Vagina (tissue), 2 donors: ENCODE results near the gene PDXP. TPM values are rescaled to one million over a fixed set of nuclear protein-coding genes. Genes with fewer than 3 reads are reported as not detected.

ENCODE experiments used
- DNase-seq, 2 donors: peaks; one replicate each; pipeline ENCODE4 v3.0.0-alpha.2; 2017; ENCODE audit errors: extremely low spot score in 2 of 2
- H3K27ac ChIP-seq: fragments of 200-600 bp; sonication (generic); one replicate; pipeline ENCODE4 v1.5.1; 2019
- H3K27me3 ChIP-seq: fragments of 200-600 bp; sonication (generic); one replicate; pipeline ENCODE4 v1.5.1; 2019
- H3K36me3 ChIP-seq, 2 donors: fragments of 200-600 bp; sonication (generic); one replicate each; pipeline ENCODE4 v1.5.1; 2017 to 2019
- H3K4me1 ChIP-seq: fragments of 200-600 bp; sonication (generic); one replicate; pipeline ENCODE4 v1.5.1; 2019
- H3K4me3 ChIP-seq, 2 donors: fragments of 200-600 bp; sonication (generic); 1 replicate in 1 of 2; 2 replicates in 1 of 2; pipeline ENCODE4 v1.5.1; 2016 to 2019
- H3K9me3 ChIP-seq: fragments of 200-600 bp; sonication (generic); one replicate; pipeline ENCODE4 v1.5.1; 2019
- POLR2A ChIP-seq, 2 donors: fragments of 450-650 bp; IDR thresholded peaks; one replicate each; pipeline ENCODE4 v1.6.1; 2017; ENCODE audit warnings: antibody characterized with exemption in 2 of 2, mild to moderate bottlenecking in 2 of 2, moderate library complexity in 2 of 2
- POLR2AphosphoS5 ChIP-seq, 2 donors: sonication (generic); formaldehyde crosslinking; IDR thresholded peaks; one replicate each; pipeline ENCODE4 v1.9.0; 2017; ENCODE audit warnings: antibody characterized with exemption in 2 of 2, mild to moderate bottlenecking in 2 of 2, low read depth in 1 of 2; ENCODE audit not compliant: insufficient read depth in 1 of 2
- intact Hi-C: fragments of 100-400 bp; cut with DNase I; formaldehyde crosslinking; loops from one replicate; pipeline ENCODE4 v1.15.1; 2023
- total RNA-seq: library from RNA; depleted of rRNA; stranded (reverse); fragments of >200 nt; gene quantifications from one replicate; pipeline ENCODE4 v1.2.3, GENCODE V29; 2016
- TF ChIP-seq, protein P1 (sequence below), 3 experiments: fragments of 450-650 bp in 2 of 3; fragments of 200-600 bp in 1 of 3; sonication (generic) in 1 of 3; IDR thresholded peaks; one replicate each; pipeline ENCODE4 v1.5.1; 2017 to 2019; ENCODE audit warnings: antibody characterized with exemption in 3 of 3, mild to moderate bottlenecking in 2 of 3, moderate library complexity in 2 of 3

Gene PDXP
- total RNA-seq, 1 donor from 2014 or later: 6.4 TPM

DNA sequence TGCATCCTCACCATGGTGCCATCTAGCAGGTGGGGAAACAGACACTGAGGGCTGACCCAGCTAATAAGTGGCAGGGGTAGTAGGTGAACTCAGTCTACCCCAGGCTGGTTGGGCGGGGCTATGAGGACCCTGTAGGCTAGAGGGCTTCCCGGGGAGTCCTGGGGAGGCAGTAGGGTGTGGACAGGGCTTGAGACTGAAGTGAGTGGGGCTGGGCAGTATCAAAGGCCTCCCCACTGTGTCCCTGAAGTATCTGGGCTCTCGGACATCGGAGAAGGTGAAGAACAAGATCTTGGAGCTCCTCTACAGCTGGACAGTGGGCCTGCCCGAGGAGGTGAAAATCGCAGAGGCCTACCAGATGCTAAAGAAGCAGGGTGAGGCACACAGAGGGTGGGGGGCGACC lies 38.5 kb upstream of the PDXP start:
- Histone ChIP-seq H3K27ac (no peak overlapping the region), H3K36me3 (peaks cover 0 to 27% of the 10 kb centered on the region in 2 donors), H3K4me3 (no peak overlapping the region), H3K4me1 (peaks cover 15% of the 10 kb centered on the region), H3K27me3 (no peaks in the 10 kb centered on the region), H3K9me3 (no peaks in the 10 kb centered on the region)
- intact Hi-C loops: no loop called here
- no peak for TF ChIP-seq POLR2AphosphoS5 (IDR thresholded peaks at IDR 0.05; ENCODE audit: insufficient read depth in 1 of 2, low read depth in 1 of 2)
- TF ChIP-seq, protein P1, sequence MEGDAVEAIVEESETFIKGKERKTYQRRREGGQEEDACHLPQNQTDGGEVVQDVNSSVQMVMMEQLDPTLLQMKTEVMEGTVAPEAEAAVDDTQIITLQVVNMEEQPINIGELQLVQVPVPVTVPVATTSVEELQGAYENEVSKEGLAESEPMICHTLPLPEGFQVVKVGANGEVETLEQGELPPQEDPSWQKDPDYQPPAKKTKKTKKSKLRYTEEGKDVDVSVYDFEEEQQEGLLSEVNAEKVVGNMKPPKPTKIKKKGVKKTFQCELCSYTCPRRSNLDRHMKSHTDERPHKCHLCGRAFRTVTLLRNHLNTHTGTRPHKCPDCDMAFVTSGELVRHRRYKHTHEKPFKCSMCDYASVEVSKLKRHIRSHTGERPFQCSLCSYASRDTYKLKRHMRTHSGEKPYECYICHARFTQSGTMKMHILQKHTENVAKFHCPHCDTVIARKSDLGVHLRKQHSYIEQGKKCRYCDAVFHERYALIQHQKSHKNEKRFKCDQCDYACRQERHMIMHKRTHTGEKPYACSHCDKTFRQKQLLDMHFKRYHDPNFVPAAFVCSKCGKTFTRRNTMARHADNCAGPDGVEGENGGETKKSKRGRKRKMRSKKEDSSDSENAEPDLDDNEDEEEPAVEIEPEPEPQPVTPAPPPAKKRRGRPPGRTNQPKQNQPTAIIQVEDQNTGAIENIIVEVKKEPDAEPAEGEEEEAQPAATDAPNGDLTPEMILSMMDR (IDR thresholded peaks at IDR 0.05): no peak
- TF ChIP-seq POLR2A (IDR thresholded peaks at IDR 0.05): no peak
- no peak for DNase-seq

DNA sequence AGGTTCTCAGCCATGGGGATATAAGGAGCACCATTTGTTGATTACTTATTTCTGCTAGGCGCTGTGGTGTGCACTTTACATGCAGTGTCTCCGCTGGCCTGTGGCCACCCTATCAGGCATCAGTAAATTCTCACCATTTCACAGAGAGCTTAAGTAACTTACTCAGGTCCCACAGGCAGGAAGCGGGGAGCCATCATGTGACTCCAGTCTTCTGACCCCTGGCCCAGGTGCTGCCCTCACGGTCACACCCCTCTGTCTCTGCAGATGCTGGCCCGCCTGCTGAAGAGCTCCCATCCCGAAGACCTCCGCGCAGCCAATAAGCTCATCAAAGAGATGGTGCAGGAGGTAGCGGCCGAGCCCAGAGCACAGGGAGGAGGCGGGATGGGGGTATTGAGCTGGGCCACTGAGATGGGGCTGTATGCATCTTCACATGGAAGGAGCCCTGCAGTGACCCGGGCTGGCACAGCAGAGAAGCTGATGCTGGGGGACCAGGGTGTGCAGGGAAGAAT lies 37.1 kb upstream of the PDXP start:
- Histone ChIP-seq H3K4me1 (peaks cover 27% of the 10 kb centered on the region), H3K36me3 (peaks cover 0 to 17% of the 10 kb centered on the region in 2 donors), H3K4me3 (no peak overlapping the region), H3K27ac (no peak overlapping the region), H3K9me3 (no peaks in the 10 kb centered on the region), H3K27me3 (no peaks in the 10 kb centered on the region)
- TF ChIP-seq POLR2A (IDR thresholded peaks at IDR 0.05) (no peak), POLR2AphosphoS5 (IDR thresholded peaks at IDR 0.05; ENCODE audit: insufficient read depth in 1 of 2, low read depth in 1 of 2) (no peak)
- TF ChIP-seq, protein P1 (IDR thresholded peaks at IDR 0.05): no peak
- intact Hi-C loops: no loop called here
- no peak for DNase-seq

DNA sequence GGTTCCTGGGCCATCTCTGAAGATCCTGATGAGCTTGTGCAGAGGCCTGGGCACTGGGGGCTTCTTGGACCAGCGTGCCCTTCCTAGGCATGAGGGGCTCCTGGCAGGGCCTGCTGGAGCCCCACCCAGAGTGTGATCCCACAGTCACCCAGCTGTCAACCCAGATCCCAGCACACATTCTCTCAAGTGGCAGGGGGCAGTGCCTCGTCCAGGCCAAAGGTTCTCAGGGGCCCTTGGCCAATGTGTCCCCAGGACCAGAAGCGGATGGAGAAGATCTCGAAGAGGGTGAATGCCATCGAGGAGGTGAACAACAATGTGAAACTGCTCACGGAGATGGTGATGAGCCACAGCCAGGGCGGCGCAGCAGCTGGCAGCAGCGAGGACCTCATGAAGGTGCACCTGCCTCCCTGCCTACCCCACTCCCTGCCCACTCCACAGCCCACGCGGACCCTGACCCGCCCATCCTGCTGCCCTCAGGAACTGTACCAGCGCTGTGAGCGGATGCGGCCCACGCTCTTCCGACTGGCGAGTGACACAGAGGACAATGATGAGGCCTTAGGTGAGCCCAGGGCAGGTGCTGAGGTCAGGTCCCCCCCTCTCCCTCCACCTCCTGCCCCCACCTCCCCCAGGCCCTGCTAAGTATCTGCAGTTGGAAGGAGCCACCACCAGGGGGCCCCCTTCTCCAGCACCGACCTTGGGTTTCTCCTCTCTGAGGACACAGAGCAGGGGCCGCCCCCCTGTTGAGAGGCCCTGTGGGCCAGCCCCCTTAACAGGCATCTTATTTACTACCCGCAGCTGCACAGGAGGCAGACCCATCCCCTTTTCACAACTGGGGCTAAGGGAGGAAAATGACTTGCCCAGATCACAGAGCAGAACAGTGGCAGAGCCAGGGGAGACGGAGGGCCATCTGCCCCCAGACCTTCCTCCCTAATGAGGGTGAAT lies 35.2 kb upstream of the PDXP start:
- Histone ChIP-seq H3K27me3 (no peaks in the 10 kb centered on the region), H3K4me1 (peaks cover 39% of the 10 kb centered on the region), H3K36me3 (peaks cover 0 to 6% of the 10 kb centered on the region in 2 donors), H3K4me3 (no peak overlapping the region), H3K9me3 (no peaks in the 10 kb centered on the region), H3K27ac (peak overlapping the region; percentile 60)
- intact Hi-C loops: no loop called here
- TF ChIP-seq, protein P1 (IDR thresholded peaks at IDR 0.05): peak; percentile 41 to 68 (median 54)
- no peak for TF ChIP-seq POLR2A (IDR thresholded peaks at IDR 0.05)
- TF ChIP-seq POLR2AphosphoS5 (IDR thresholded peaks at IDR 0.05; ENCODE audit: insufficient read depth in 1 of 2, low read depth in 1 of 2): no peak
- no peak for DNase-seq

DNA sequence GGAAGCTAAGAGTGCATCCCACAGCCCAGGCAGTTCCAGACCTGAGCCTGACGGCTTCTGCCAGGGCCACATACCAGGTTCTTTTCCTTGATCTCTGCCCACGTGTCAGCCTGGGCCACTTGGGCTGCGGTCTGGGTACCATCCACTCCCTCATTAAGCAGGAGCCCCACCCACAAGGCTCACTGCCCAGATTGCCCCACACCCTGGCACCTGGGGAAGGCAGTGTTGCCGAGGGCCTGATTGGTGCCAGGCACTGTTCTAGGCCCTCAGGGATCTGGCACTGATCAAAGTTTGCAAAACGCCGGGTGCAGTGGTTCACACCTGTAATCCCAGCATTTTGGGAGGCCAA lies 34.5 kb upstream of the PDXP start:
- intact Hi-C loops: no loop called here
- Histone ChIP-seq H3K27me3 (no peaks in the 10 kb centered on the region), H3K9me3 (no peaks in the 10 kb centered on the region), H3K36me3 (peaks cover 0 to 6% of the 10 kb centered on the region in 2 donors), H3K27ac (peak overlapping the region; percentile 60), H3K4me1 (peaks cover 39% of the 10 kb centered on the region), H3K4me3 (no peak overlapping the region)
- TF ChIP-seq, protein P1 (IDR thresholded peaks at IDR 0.05): no peak
- no peak for TF ChIP-seq POLR2A (IDR thresholded peaks at IDR 0.05)
- no peak for TF ChIP-seq POLR2AphosphoS5 (IDR thresholded peaks at IDR 0.05; ENCODE audit: insufficient read depth in 1 of 2, low read depth in 1 of 2)
- DNase-seq: no peak

DNA sequence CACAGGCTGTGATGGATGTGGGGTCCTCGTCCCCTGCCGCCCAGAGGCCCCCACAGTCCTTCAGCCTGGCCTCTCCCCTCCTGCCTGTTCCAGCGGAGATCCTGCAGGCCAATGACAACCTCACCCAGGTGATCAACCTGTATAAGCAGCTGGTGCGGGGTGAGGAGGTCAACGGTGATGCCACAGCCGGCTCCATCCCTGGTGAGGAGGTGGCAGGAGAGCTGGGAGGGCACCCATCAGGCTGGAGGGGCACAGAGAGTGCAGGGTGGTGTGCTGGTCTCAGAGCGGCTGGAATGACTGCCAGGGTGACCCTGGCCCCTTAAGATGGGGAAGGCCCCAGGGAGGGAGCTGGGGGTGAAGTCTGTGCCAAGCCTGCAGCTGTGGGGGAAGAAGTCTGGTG lies 33.6 kb upstream of the PDXP start:
- Histone ChIP-seq H3K9me3 (no peaks in the 10 kb centered on the region), H3K36me3 (peaks cover 0 to 11% of the 10 kb centered on the region in 2 donors), H3K27me3 (no peaks in the 10 kb centered on the region), H3K4me1 (peaks cover 39% of the 10 kb centered on the region), H3K4me3 (no peak overlapping the region), H3K27ac (peak overlapping the region; percentile 48)
- no peak for TF ChIP-seq POLR2AphosphoS5 (IDR thresholded peaks at IDR 0.05; ENCODE audit: insufficient read depth in 1 of 2, low read depth in 1 of 2)
- TF ChIP-seq, protein P1 (IDR thresholded peaks at IDR 0.05): no peak
- no peak for TF ChIP-seq POLR2A (IDR thresholded peaks at IDR 0.05)
- no peak for DNase-seq
- intact Hi-C loops: loop anchor here (5.0 kb wide), 1 partner anchor 57 kb away; no protein-coding TSS in a partner anchor
